HEK293 (cell line): ENCODE data around the gene PSMC5.

ENCODE experiments used
- HOXD13 ChIP-seq: sonication (generic); formaldehyde crosslinking; IDR thresholded peaks from 2 replicates; pipeline ENCODE4 v1.8.0; 2022; ENCODE audit warnings: missing genetic modification reagents, borderline replicate concordance
- MYNN ChIP-seq: fragments of 450-650 bp; formaldehyde crosslinking; IDR thresholded peaks from 2 replicates; pipeline ENCODE4 v1.5.1; 2016; ENCODE audit warnings: missing biosample characterization, missing genetic modification characterization, borderline replicate concordance
- PRDM4 ChIP-seq: fragments of 450-650 bp; formaldehyde crosslinking; IDR thresholded peaks from 2 replicates; pipeline ENCODE4 v1.5.1; 2017; ENCODE audit warnings: missing biosample characterization, missing genetic modification characterization
- REST ChIP-seq: fragments of 450-650 bp; formaldehyde crosslinking; IDR thresholded peaks from 2 replicates; pipeline ENCODE4 v1.5.1; 2016; ENCODE audit warnings: missing biosample characterization, missing genetic modification characterization
- SETDB1 ChIP-seq: IDR thresholded peaks from one replicate; pipeline ENCODE4 v1.6.1; 2017; ENCODE audit warnings: mild to moderate bottlenecking, low read length, moderate library complexity, mixed read lengths; ENCODE audit not compliant: insufficient read length
- SP7 ChIP-seq: fragments of 450-650 bp; formaldehyde crosslinking; IDR thresholded peaks from 2 replicates; pipeline ENCODE4 v1.5.1; 2016; ENCODE audit warnings: missing biosample characterization, missing genetic modification characterization
- YY2 ChIP-seq: fragments of 450-650 bp; formaldehyde crosslinking; IDR thresholded peaks from 2 replicates; pipeline ENCODE4 v1.5.1; 2016; ENCODE audit warnings: missing biosample characterization, missing genetic modification characterization
- ZBTB21 ChIP-seq: fragments of 450-650 bp; formaldehyde crosslinking; IDR thresholded peaks from 2 replicates; pipeline ENCODE4 v1.5.1; 2017; ENCODE audit warnings: missing biosample characterization, missing genetic modification characterization
- ZFP3 ChIP-seq: fragments of 450-650 bp; formaldehyde crosslinking; IDR thresholded peaks from 2 replicates; pipeline ENCODE4 v1.5.1; 2016; ENCODE audit warnings: low read depth, missing biosample characterization, missing genetic modification characterization
- ZIC2 ChIP-seq: fragments of 450-650 bp; formaldehyde crosslinking; IDR thresholded peaks from 2 replicates; pipeline ENCODE4 v1.5.1; 2016; ENCODE audit warnings: missing biosample characterization, missing genetic modification characterization
- ZNF155 ChIP-seq: fragments of 450-650 bp; formaldehyde crosslinking; IDR thresholded peaks from 2 replicates; pipeline ENCODE4 v1.5.1; 2016; ENCODE audit warnings: missing biosample characterization, missing genetic modification characterization
- ZNF174 ChIP-seq: fragments of 450-650 bp; formaldehyde crosslinking; IDR thresholded peaks from 2 replicates; pipeline ENCODE4 v1.5.0; 2017; ENCODE audit warnings: missing biosample characterization, mild to moderate bottlenecking, missing genetic modification characterization
- ZNF2 ChIP-seq: fragments of 450-650 bp; formaldehyde crosslinking; IDR thresholded peaks from 2 replicates; pipeline ENCODE4 v1.5.1; 2016; ENCODE audit warnings: missing biosample characterization, missing genetic modification characterization
- ZNF274 ChIP-seq, 2 experiments: fragments of 200-500 bp in 1 of 2; fragments of 450-650 bp in 1 of 2; sonication (Bioruptor generic) in 1 of 2; formaldehyde crosslinking in 1 of 2; IDR thresholded peaks; 2 replicates each; pipeline versions ENCODE4 v1.5.1 to v1.6.1; 2014 to 2016; ENCODE audit warnings: borderline replicate concordance in 1 of 2, inconsistent platforms in 1 of 2, low read length in 1 of 2, missing biosample characterization in 1 of 2, missing genetic modification characterization in 1 of 2
- ZNF292 ChIP-seq: fragments of 450-650 bp; formaldehyde crosslinking; IDR thresholded peaks from 2 replicates; pipeline ENCODE4 v1.5.1; 2016; ENCODE audit warnings: low read depth, missing biosample characterization, missing genetic modification characterization, borderline replicate concordance
- ZNF311 ChIP-seq: fragments of 450-650 bp; formaldehyde crosslinking; IDR thresholded peaks from 2 replicates; pipeline ENCODE4 v1.5.1; 2017; ENCODE audit warnings: missing biosample characterization, missing genetic modification characterization, borderline replicate concordance
- ZNF341 ChIP-seq: fragments of 450-650 bp; formaldehyde crosslinking; IDR thresholded peaks from 2 replicates; pipeline ENCODE4; 2016; ENCODE audit warnings: low read depth, missing biosample characterization, missing genetic modification characterization
- ZNF394 ChIP-seq: fragments of 450-650 bp; formaldehyde crosslinking; IDR thresholded peaks from 2 replicates; pipeline ENCODE4 v1.5.1; 2016; ENCODE audit warnings: missing biosample characterization, missing genetic modification characterization, mild to moderate bottlenecking, moderate library complexity, borderline replicate concordance
- ZNF555 ChIP-seq: fragments of 450-650 bp; formaldehyde crosslinking; conservative IDR thresholded peaks from 2 replicates; pipeline ENCODE4 v1.5.1; 2017; ENCODE audit warnings: missing biosample characterization, mild to moderate bottlenecking, missing genetic modification characterization, inconsistent platforms
- ZNF660 ChIP-seq: fragments of 450-650 bp; IDR thresholded peaks from 2 replicates; pipeline ENCODE4 v1.5.1; 2018; ENCODE audit warnings: missing biosample characterization, mild to moderate bottlenecking, missing genetic modification characterization
- ZNF76 ChIP-seq: fragments of 450-650 bp; formaldehyde crosslinking; IDR thresholded peaks from 2 replicates; pipeline ENCODE4; 2016; ENCODE audit warnings: low read depth, missing biosample characterization, missing genetic modification characterization, borderline replicate concordance
- ZXDB ChIP-seq: fragments of 450-650 bp; formaldehyde crosslinking; IDR thresholded peaks from 2 replicates; pipeline ENCODE4 v1.5.1; 2016; ENCODE audit warnings: missing biosample characterization, missing genetic modification characterization
- TF ChIP-seq, protein P1 (sequence below): fragments of 450-650 bp; formaldehyde crosslinking; IDR thresholded peaks from 2 replicates; pipeline ENCODE4 v1.5.1; 2016; ENCODE audit warnings: missing biosample characterization, missing genetic modification characterization
- TF ChIP-seq, protein P2 (sequence below): fragments of 450-650 bp; formaldehyde crosslinking; IDR thresholded peaks from 2 replicates; pipeline ENCODE4 v1.5.1; 2017; ENCODE audit warnings: missing biosample characterization, missing genetic modification characterization
- TF ChIP-seq, protein P3 (sequence below): fragments of 450-650 bp; IDR thresholded peaks from 2 replicates; pipeline ENCODE4 v1.5.1; 2018; ENCODE audit warnings: missing biosample characterization, mild to moderate bottlenecking, missing genetic modification characterization

The PSMC5 gene

DNA sequence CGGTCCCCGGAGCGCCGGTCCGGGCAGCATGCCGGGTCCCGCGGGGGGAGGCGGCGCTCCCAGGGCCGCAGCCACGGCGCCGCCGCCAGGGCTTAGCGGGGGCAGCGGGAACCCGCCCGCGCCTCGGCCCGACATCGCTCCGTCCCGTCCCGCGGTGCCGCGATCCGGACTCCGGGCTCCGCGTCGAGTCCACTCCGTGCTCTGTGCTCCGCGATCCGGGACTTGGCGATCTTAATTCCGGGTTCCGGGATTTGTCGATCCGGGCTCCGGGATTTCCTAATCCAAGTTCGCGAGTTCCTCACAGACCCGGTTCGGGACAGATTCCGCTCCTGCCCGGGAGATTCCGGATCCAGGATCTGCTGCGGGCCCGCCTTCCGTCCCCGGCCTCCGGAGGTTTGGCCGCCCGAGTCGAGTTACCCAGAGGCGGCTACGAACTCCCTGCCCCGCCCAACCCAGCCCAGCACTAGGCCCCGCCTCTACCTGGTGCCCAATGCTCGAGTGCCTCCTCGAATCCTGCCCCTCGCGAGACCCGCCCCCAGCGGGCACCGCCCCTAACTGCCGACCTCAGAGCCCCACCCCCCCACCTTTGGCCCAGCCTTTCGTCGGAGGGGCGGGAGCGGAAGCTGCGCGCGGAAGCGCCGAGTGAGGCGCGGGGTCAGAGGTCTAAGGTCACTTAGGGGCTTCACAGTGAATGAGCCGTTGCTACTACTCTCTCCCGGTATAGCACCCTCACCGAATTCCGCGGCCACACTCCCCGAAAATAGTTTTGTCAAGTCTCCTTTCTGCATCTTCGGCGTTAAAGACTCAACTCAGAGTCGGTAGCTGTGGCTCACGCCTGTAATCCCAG, 15.5 kb downstream of the PSMC5 start, which contains the start of gene SMARCD2 (continued):
- no peak for TF ChIP-seq ZNF155 (tag by site-specific recombination)
- peak; percentile 54 for TF ChIP-seq REST (tag by site-specific recombination)
- TF ChIP-seq HOXD13 (CRISPR knock-in tag): no peak
- TF ChIP-seq ZNF2 (tag by site-specific recombination): peak; percentile 72
- peak; percentile 93 for TF ChIP-seq SP7 (tag by site-specific recombination)
- peak; percentile 94 for TF ChIP-seq ZXDB (tag by site-specific recombination)
- no peak for TF ChIP-seq ZNF555
- TF ChIP-seq MYNN (tag by site-specific recombination): peak; percentile 64; the same call in 1 of the 2 replicates
- TF ChIP-seq, protein P1, sequence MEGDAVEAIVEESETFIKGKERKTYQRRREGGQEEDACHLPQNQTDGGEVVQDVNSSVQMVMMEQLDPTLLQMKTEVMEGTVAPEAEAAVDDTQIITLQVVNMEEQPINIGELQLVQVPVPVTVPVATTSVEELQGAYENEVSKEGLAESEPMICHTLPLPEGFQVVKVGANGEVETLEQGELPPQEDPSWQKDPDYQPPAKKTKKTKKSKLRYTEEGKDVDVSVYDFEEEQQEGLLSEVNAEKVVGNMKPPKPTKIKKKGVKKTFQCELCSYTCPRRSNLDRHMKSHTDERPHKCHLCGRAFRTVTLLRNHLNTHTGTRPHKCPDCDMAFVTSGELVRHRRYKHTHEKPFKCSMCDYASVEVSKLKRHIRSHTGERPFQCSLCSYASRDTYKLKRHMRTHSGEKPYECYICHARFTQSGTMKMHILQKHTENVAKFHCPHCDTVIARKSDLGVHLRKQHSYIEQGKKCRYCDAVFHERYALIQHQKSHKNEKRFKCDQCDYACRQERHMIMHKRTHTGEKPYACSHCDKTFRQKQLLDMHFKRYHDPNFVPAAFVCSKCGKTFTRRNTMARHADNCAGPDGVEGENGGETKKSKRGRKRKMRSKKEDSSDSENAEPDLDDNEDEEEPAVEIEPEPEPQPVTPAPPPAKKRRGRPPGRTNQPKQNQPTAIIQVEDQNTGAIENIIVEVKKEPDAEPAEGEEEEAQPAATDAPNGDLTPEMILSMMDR (tag by site-specific recombination): peak; percentile 55; the same call in 1 of the 2 replicates
- TF ChIP-seq ZFP3 (tag by site-specific recombination): no peak
- peak; percentile 99 for TF ChIP-seq ZNF660 (tag by site-specific recombination)
- TF ChIP-seq ZNF311 (tag by site-specific recombination): no peak
- peak; percentile 85 for TF ChIP-seq ZBTB21 (tag by site-specific recombination)
- no peak for TF ChIP-seq ZNF292 (tag by site-specific recombination)
- no peak; the same call in 1 of the 2 replicates for TF ChIP-seq ZNF174
- TF ChIP-seq, protein P2, sequence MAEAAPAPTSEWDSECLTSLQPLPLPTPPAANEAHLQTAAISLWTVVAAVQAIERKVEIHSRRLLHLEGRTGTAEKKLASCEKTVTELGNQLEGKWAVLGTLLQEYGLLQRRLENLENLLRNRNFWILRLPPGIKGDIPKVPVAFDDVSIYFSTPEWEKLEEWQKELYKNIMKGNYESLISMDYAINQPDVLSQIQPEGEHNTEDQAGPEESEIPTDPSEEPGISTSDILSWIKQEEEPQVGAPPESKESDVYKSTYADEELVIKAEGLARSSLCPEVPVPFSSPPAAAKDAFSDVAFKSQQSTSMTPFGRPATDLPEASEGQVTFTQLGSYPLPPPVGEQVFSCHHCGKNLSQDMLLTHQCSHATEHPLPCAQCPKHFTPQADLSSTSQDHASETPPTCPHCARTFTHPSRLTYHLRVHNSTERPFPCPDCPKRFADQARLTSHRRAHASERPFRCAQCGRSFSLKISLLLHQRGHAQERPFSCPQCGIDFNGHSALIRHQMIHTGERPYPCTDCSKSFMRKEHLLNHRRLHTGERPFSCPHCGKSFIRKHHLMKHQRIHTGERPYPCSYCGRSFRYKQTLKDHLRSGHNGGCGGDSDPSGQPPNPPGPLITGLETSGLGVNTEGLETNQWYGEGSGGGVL (tag by site-specific recombination): peak; percentile 41
- TF ChIP-seq PRDM4 (tag by site-specific recombination): peak; percentile 74
- peak; percentile 80 for TF ChIP-seq ZNF394
- TF ChIP-seq ZIC2: peak; percentile 8; the same call in 1 of the 2 replicates
- no peak for TF ChIP-seq ZNF274 (IDR thresholded peaks at IDR 0.05; ENCODE audit: low read length)
- TF ChIP-seq ZNF274 (tag by site-specific recombination; IDR thresholded peaks at IDR 0.05; ENCODE audit: borderline replicate concordance): no peak; the same call in 1 of the 2 replicates
- peak; percentile 14 for TF ChIP-seq YY2 (tag by site-specific recombination)
- TF ChIP-seq, protein P3, sequence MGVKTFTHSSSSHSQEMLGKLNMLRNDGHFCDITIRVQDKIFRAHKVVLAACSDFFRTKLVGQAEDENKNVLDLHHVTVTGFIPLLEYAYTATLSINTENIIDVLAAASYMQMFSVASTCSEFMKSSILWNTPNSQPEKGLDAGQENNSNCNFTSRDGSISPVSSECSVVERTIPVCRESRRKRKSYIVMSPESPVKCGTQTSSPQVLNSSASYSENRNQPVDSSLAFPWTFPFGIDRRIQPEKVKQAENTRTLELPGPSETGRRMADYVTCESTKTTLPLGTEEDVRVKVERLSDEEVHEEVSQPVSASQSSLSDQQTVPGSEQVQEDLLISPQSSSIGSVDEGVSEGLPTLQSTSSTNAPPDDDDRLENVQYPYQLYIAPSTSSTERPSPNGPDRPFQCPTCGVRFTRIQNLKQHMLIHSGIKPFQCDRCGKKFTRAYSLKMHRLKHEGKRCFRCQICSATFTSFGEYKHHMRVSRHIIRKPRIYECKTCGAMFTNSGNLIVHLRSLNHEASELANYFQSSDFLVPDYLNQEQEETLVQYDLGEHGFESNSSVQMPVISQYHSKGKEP (tag by site-specific recombination): peak; percentile 96
- TF ChIP-seq SETDB1: no peak
- TF ChIP-seq ZNF76 (tag by site-specific recombination): peak; percentile 83
- TF ChIP-seq ZNF341 (tag by site-specific recombination): no peak
